ENCODE measurements around the gene JMJD1C. TPM values are rescaled to one million over a fixed set of nuclear protein-coding genes. Genes with fewer than 3 reads are reported as not detected.

JMJD1C gene
- total RNA-seq, 1 experiment from 2014 or later = 66.3 TPM

- no peak overlapping the region for H3K9ac ChIP-seq (ENCODE audit: low read length)
- H3K79me2 ChIP-seq (ENCODE audit: insufficient read depth, low read length) = peaks cover 76% of the 10 kb centered on the region
- H3K27me3 ChIP-seq (ENCODE audit: insufficient read depth, low read length) = no peaks in the 10 kb centered on the region
- DNase-seq (ENCODE audit: low read depth, low spot score) = no peak
- H3K36me3 ChIP-seq (ENCODE audit: control insufficient read depth in 1 of 2, insufficient read depth in 2 of 2, low read length in 2 of 2) = peaks cover 0 to under 1% of the 10 kb centered on the region in 2 experiments; a peak in 1 of 4 replicates
- no peak overlapping the region for H3K4me3 ChIP-seq (replicated peaks in 1 of 2; ENCODE audit: low read depth in 1 of 2, low read length in 2 of 2)
- H4K20me1 ChIP-seq (ENCODE audit: insufficient read depth) = no peaks in the 10 kb centered on the region
- ATAC-seq = no peak
- H3K9me2 ChIP-seq (ENCODE audit: insufficient read depth) = no peaks in the 10 kb centered on the region
- no peaks in the 10 kb centered on the region for H3K4me1 ChIP-seq (ENCODE audit: control insufficient read depth in 1 of 2, insufficient read depth in 2 of 2, low read length in 2 of 2)
- no peaks in the 10 kb centered on the region for H3K9me3 ChIP-seq (ENCODE audit: control insufficient read depth in 1 of 2, insufficient read depth in 1 of 2, low read depth in 1 of 2, low read length in 2 of 2)
- ChIA-PET CTCF (interaction anchor here (0.6 to 1.2 kb wide), 2 partner anchors 14 to 536 kb away, joined by 3 read pairs; no protein-coding TSS in a partner anchor), RAD21 (ENCODE audit: low non-redundant PET in 1 of 2, low total read pairs in 2 of 2, uncharacterized antibody in 2 of 2, unreplicated experiment in 2 of 2) (no interaction called here), POLR2A (interaction anchor here (0.8 kb wide), 1 partner anchor 13 kb away, joined by 4 read pairs; the partner anchor contains the start of gene NRBF2)
- H3K4me2 ChIP-seq (ENCODE audit: low read length) = no peak overlapping the region
- intact Hi-C loops (cut with micrococcal nuclease) = no loop called here
- no peak overlapping the region for H3K27ac ChIP-seq (ENCODE audit: low read depth, low read length)
- no TSS peak for BruUV-seq (replicated peaks)
- H2AFZ ChIP-seq (ENCODE audit: low read depth, low read length, poor library complexity, severe bottlenecking) = no peak overlapping the region
- TF ChIP-seq POLR2A (IDR thresholded peaks at IDR 0.05; ENCODE audit: borderline replicate concordance, extremely low read depth, insufficient read depth, insufficient read length) (no peak), ZBTB33 (IDR thresholded peaks at IDR 0.05; ENCODE audit: extremely low read depth, insufficient replicate concordance, low read length) (no peak)
Observed at GRCh38 chr10:63146503-63146902, 319.3 kb downstream of the JMJD1C start.

GRCh38 chr10:63145782-63146181 lies 320.0 kb downstream of the JMJD1C start:
- RAD21 ChIA-PET (ENCODE audit: low non-redundant PET in 1 of 2, low total read pairs in 2 of 2, uncharacterized antibody in 2 of 2, unreplicated experiment in 2 of 2) = no interaction called here
- Histone ChIP-seq H3K4me2 (ENCODE audit: low read length) (no peak overlapping the region), H3K4me1 (ENCODE audit: control insufficient read depth in 1 of 2, insufficient read depth in 2 of 2, low read length in 2 of 2) (no peaks in the 10 kb centered on the region), H3K36me3 (ENCODE audit: control insufficient read depth in 1 of 2, insufficient read depth in 2 of 2, low read length in 2 of 2) (no peaks in the 10 kb centered on the region), H3K27me3 (ENCODE audit: insufficient read depth, low read length) (no peaks in the 10 kb centered on the region), H3K4me3 (replicated peaks in 1 of 2; ENCODE audit: low read depth in 1 of 2, low read length in 2 of 2) (no peak overlapping the region), H3K79me2 (ENCODE audit: insufficient read depth, low read length) (peaks cover 80% of the 10 kb centered on the region), H3K27ac (ENCODE audit: low read depth, low read length) (no peak overlapping the region), H3K9ac (ENCODE audit: low read length) (no peak overlapping the region), H3K9me3 (ENCODE audit: control insufficient read depth in 1 of 2, insufficient read depth in 1 of 2, low read depth in 1 of 2, low read length in 2 of 2) (no peaks in the 10 kb centered on the region), H4K20me1 (ENCODE audit: insufficient read depth) (no peaks in the 10 kb centered on the region; the same call in 1 of the 2 replicates), H3K9me2 (ENCODE audit: insufficient read depth) (no peaks in the 10 kb centered on the region), H2AFZ (ENCODE audit: low read depth, low read length, poor library complexity, severe bottlenecking) (no peak overlapping the region)
- ATAC-seq (no peak), DNase-seq (ENCODE audit: low read depth, low spot score) (no peak)
- BruUV-seq (replicated peaks) = no TSS peak
- intact Hi-C loops (cut with micrococcal nuclease) = no loop called here
- CTCF ChIA-PET = interaction anchor here (0.8 to 1.2 kb wide), 3 partner anchors 12 to 535 kb away, joined by 3 to 4 read pairs (median 3); no protein-coding TSS in a partner anchor
- POLR2A ChIA-PET = interaction anchor here (0.8 kb wide), 1 partner anchor 13 kb away, joined by 4 read pairs; the partner anchor contains the start of gene NRBF2
- TF ChIP-seq CEBPB (IDR thresholded peaks at IDR 0.05; ENCODE audit: low read depth) = no peak
- no peak for TF ChIP-seq ZNF274 (IDR thresholded peaks at IDR 0.05; ENCODE audit: low read depth, low read length)
- TF ChIP-seq POLR2A (IDR thresholded peaks at IDR 0.05; ENCODE audit: borderline replicate concordance, extremely low read depth, insufficient read depth, insufficient read length) = no peak
- TF ChIP-seq SP1 (IDR thresholded peaks at IDR 0.05; ENCODE audit: low read depth) = no peak
- TF ChIP-seq CBX3 (IDR thresholded peaks at IDR 0.05; ENCODE audit: low read depth) = no peak
- no peak for TF ChIP-seq SRF (IDR thresholded peaks at IDR 0.05; ENCODE audit: low read depth)
- TF ChIP-seq ZBTB33 (IDR thresholded peaks at IDR 0.05; ENCODE audit: extremely low read depth, insufficient replicate concordance, low read length) = no peak
- TF ChIP-seq MAX (IDR thresholded peaks at IDR 0.05) = no peak
- TF ChIP-seq TCF7L2 (IDR thresholded peaks at IDR 0.05; ENCODE audit: borderline replicate concordance, extremely low read depth, insufficient read depth, insufficient read length) = no peak
- no peak for TF ChIP-seq ZFX (IDR thresholded peaks at IDR 0.05)
- no peak for TF ChIP-seq REST (IDR thresholded peaks at IDR 0.05; ENCODE audit: low read depth)
- no peak for TF ChIP-seq EZH2 (IDR thresholded peaks at IDR 0.05)

Measured in HCT116 (cell line).